ENCODE results near the gene PDCD4. TPM values are rescaled to one million over a fixed set of nuclear protein-coding genes. Genes with fewer than 3 reads are reported as not detected.

The PDCD4 gene
- total and polyA plus RNA-seq, 2 of the 13 experiments (the other 11 are each of a cell fraction or from before 2014, with no cell fraction given), result 22.8 to 56.2 TPM

GRCh38 chr10:110897184-110897583 is 25.5 kb downstream of the PDCD4 start:
- Histone ChIP-seq H3K9me3 (ENCODE audit: low read length) (no peaks in the 10 kb centered on the region), H3K4me2 (ENCODE audit: low read depth, low read length) (no peak overlapping the region), H3K4me3 (replicated peaks in 1 of 3; ENCODE audit: insufficient read depth in 1 of 3, low read depth in 2 of 3, low read length in 3 of 3) (no peak overlapping the region), H3K9ac (ENCODE audit: insufficient read depth, low read depth, low read length) (no peak overlapping the region), H3K4me1 (ENCODE audit: insufficient read depth, low read length) (peaks cover 12% of the 10 kb centered on the region), H3K79me2 (ENCODE audit: insufficient read depth, low read length) (no peaks in the 10 kb centered on the region), H2AFZ (ENCODE audit: low read length) (no peak overlapping the region), H3K27ac (ENCODE audit: extremely low read length, insufficient read depth, low read length) (peak overlapping the region; percentile 1), H3K27me3 (ENCODE audit: control insufficient read depth in 1 of 2, insufficient read depth in 2 of 2, low read length in 2 of 2) (no peaks in the 10 kb centered on the region), H4K20me1 (ENCODE audit: insufficient read depth, low read length) (peaks cover 3% of the 10 kb centered on the region; the same call in 1 of the 2 replicates), H3K36me3 (replicated peaks in 1 of 2; ENCODE audit: control insufficient read depth in 1 of 2, insufficient read depth in 2 of 2, low read length in 2 of 2) (peaks cover 3 to 21% of the 10 kb centered on the region in 2 experiments)
- peak; percentile 39 for TF ChIP-seq RBM22 (optimal IDR thresholded peaks at IDR 0.05; ENCODE audit: low read length)
- no peak for TF ChIP-seq ZNF720 (CRISPR knock-in tag; IDR thresholded peaks at IDR 0.05)
- TF ChIP-seq RFXANK (CRISPR knock-in tag; IDR thresholded peaks at IDR 0.05), result no peak
- POLR2A ChIA-PET, result interaction anchor here (0.8 to 2.0 kb wide), 4 partner anchors 13 to 100 kb away, joined by 3 to 10 read pairs (median 4); partner anchors contain the start of genes BBIP1 and PDCD4
- DNase-seq (ENCODE audit: low spot score), result no peak
- in situ Hi-C loops (cut with HindIII; ENCODE audit: extremely low pct_ligation_motif_present, low pct_unique_long_range_greater_than_20kb), result loop anchor here (25.0 kb wide), 1 partner anchor 285 kb away; no protein-coding TSS in a partner anchor
- peak; percentile 57 for ATAC-seq
- WGBS (ENCODE audit: low lambda C conversion rate), result 95% methylated on average over 1 of the region's 1 CpG
- intact Hi-C loops (cut with micrococcal nuclease; ENCODE audit: unreplicated experiment), result no loop called here
- BruUV-seq (replicated peaks), result no TSS peak
- FAIRE-seq, result peak; percentile 58
- CTCF ChIA-PET (ENCODE audit: low intra/inter-chr PET ratio, low total read pairs), result no interaction called here

- ChIA-PET CTCF (ENCODE audit: low intra/inter-chr PET ratio, low total read pairs) (no interaction called here), POLR2A (no interaction called here)
- H3K9me3 ChIP-seq (ENCODE audit: low read length), result no peaks in the 10 kb centered on the region
- intact Hi-C loops (cut with micrococcal nuclease; ENCODE audit: unreplicated experiment), result no loop called here
- H3K4me2 ChIP-seq (ENCODE audit: low read depth, low read length), result no peak overlapping the region
- TF ChIP-seq ZNF564 (CRISPR knock-in tag; IDR thresholded peaks at IDR 0.05) (no peak), ZNF343 (CRISPR knock-in tag; IDR thresholded peaks at IDR 0.05) (no peak)
- no peak overlapping the region for H3K9ac ChIP-seq (ENCODE audit: insufficient read depth, low read depth, low read length)
- H3K27me3 ChIP-seq (ENCODE audit: control insufficient read depth in 1 of 2, insufficient read depth in 2 of 2, low read length in 2 of 2), result no peaks in the 10 kb centered on the region
- no peak overlapping the region for H3K4me3 ChIP-seq (replicated peaks in 1 of 3; ENCODE audit: insufficient read depth in 1 of 3, low read depth in 2 of 3, low read length in 3 of 3)
- no peak overlapping the region for H3K27ac ChIP-seq (ENCODE audit: extremely low read length, insufficient read depth, low read length)
- ATAC-seq (no peak), DNase-seq (ENCODE audit: low spot score) (no peak), FAIRE-seq (no peak)
- no peak overlapping the region for H2AFZ ChIP-seq (ENCODE audit: low read length)
- H3K79me2 ChIP-seq (ENCODE audit: insufficient read depth, low read length), result no peaks in the 10 kb centered on the region
- peaks cover 3 to 21% of the 10 kb centered on the region in 2 experiments for H3K36me3 ChIP-seq (replicated peaks in 1 of 2; ENCODE audit: control insufficient read depth in 1 of 2, insufficient read depth in 2 of 2, low read length in 2 of 2)
- H3K4me1 ChIP-seq (ENCODE audit: insufficient read depth, low read length), result peaks cover 12% of the 10 kb centered on the region
- no peaks in the 10 kb centered on the region; the same call in 1 of the 2 replicates for H4K20me1 ChIP-seq (ENCODE audit: insufficient read depth, low read length)
- BruUV-seq (replicated peaks), result TSS peak; percentile 26
- in situ Hi-C loops (cut with HindIII; ENCODE audit: extremely low pct_ligation_motif_present, low pct_unique_long_range_greater_than_20kb), result loop anchor here (25.0 kb wide), 1 partner anchor 286 kb away; no protein-coding TSS in a partner anchor
These were observed 26.7 kb downstream of the PDCD4 start for GRCh38 chr10:110898391-110898790.
